H9 (cell line): ENCODE results near the gene CLEC12A. TPM values are rescaled to one million over a fixed set of nuclear protein-coding genes. Genes with fewer than 3 reads are reported as not detected.

Source experiments
- DNase-seq: peaks from one replicate; pipeline ENCODE4 v3.0.0-alpha.2; 2017
- H2AFZ ChIP-seq: one replicate; pipeline ENCODE4 v1.6.1; 2013; ENCODE audit warnings: mild to moderate bottlenecking, low read length, control low read depth, moderate library complexity
- H2AK5ac ChIP-seq: 2 replicates; pipeline ENCODE4 v1.6.1; 2013; ENCODE audit warnings: low read length, control low read depth, mixed read lengths; ENCODE audit not compliant: insufficient read length
- H2BK120ac ChIP-seq: one replicate; pipeline ENCODE4 v1.6.1; 2013; ENCODE audit warnings: low read depth, mild to moderate bottlenecking, low read length, control low read depth, inconsistent platforms; ENCODE audit not compliant: poor library complexity, severe bottlenecking
- H2BK12ac ChIP-seq: 2 replicates; pipeline ENCODE4 v1.6.1; 2013; ENCODE audit warnings: low read length, control low read depth, mixed read lengths, low read depth; ENCODE audit not compliant: insufficient read length
- H2BK15ac ChIP-seq: 2 replicates; pipeline ENCODE4 v1.6.1; 2013; ENCODE audit warnings: low read depth, low read length, control low read depth
- H2BK20ac ChIP-seq: one replicate; pipeline ENCODE4 v1.6.1; 2013; ENCODE audit warnings: low read depth, mild to moderate bottlenecking, low read length, control low read depth, inconsistent platforms; ENCODE audit not compliant: poor library complexity, severe bottlenecking
- H2BK5ac ChIP-seq: 2 replicates; pipeline ENCODE4 v1.6.1; 2013; ENCODE audit warnings: low read length, control low read depth, mixed read lengths; ENCODE audit not compliant: insufficient read length
- H3K14ac ChIP-seq: 2 replicates; pipeline ENCODE4 v1.6.1; 2013; ENCODE audit warnings: low read length, control low read depth; ENCODE audit not compliant: insufficient read depth
- H3K18ac ChIP-seq: 2 replicates; pipeline ENCODE4 v1.6.1; 2013; ENCODE audit warnings: low read depth, mild to moderate bottlenecking, mixed read lengths, low read length, control low read depth; ENCODE audit not compliant: insufficient read length
- H3K23ac ChIP-seq: 2 replicates; pipeline ENCODE4 v1.6.1; 2013; ENCODE audit warnings: low read length, control low read depth, mixed read lengths, low read depth; ENCODE audit not compliant: insufficient read length
- H3K23me2 ChIP-seq: 2 replicates; pipeline ENCODE4 v1.6.1; 2013; ENCODE audit warnings: low read depth, mild to moderate bottlenecking, mixed read lengths, low read length, control low read depth; ENCODE audit not compliant: insufficient read length, poor library complexity, severe bottlenecking
- H3K27ac ChIP-seq: 2 replicates; pipeline ENCODE4 v1.5.1; 2013; ENCODE audit warnings: low read length, control low read depth, mixed read lengths, low read depth; ENCODE audit not compliant: insufficient read length
- H3K27me3 ChIP-seq: 2 replicates; pipeline ENCODE4 v1.6.1; 2013; ENCODE audit warnings: low read length, control low read depth, inconsistent platforms; ENCODE audit not compliant: insufficient read depth
- H3K4ac ChIP-seq: 2 replicates; pipeline ENCODE4 v1.6.1; 2013; ENCODE audit warnings: low read depth, mild to moderate bottlenecking, control low read depth, inconsistent platforms, low read length, moderate library complexity
- H3K4me1 ChIP-seq: 2 replicates; pipeline ENCODE4 v1.6.1; 2013; ENCODE audit warnings: low read length, control low read depth, inconsistent platforms; ENCODE audit not compliant: insufficient read depth
- H3K4me2 ChIP-seq: 2 replicates; pipeline ENCODE4 v1.6.1; 2013; ENCODE audit warnings: low read length, control low read depth, mixed read lengths; ENCODE audit not compliant: insufficient read length, insufficient read depth
- H3K56ac ChIP-seq: 2 replicates; pipeline ENCODE4 v1.6.1; 2013; ENCODE audit warnings: low read depth, mild to moderate bottlenecking, mixed read lengths, low read length, control low read depth; ENCODE audit not compliant: insufficient read length
- H3K79me1 ChIP-seq: 2 replicates; pipeline ENCODE4 v1.6.1; 2013; ENCODE audit warnings: low read depth, mild to moderate bottlenecking, moderate library complexity, low read length, control low read depth, inconsistent platforms; ENCODE audit not compliant: insufficient read depth, poor library complexity, severe bottlenecking
- H3K79me2 ChIP-seq: 2 replicates; pipeline ENCODE4 v1.6.1; 2013; ENCODE audit warnings: low read length, control low read depth, inconsistent platforms; ENCODE audit not compliant: insufficient read depth
- H3K9ac ChIP-seq: 2 replicates; pipeline ENCODE4 v1.6.1; 2013; ENCODE audit warnings: low read length, control low read depth, mixed read lengths; ENCODE audit not compliant: insufficient read length; ENCODE audit errors: extremely low read depth
- H3K9me3 ChIP-seq: one replicate; pipeline ENCODE4 v1.6.1; 2013; ENCODE audit warnings: low read depth, low read length, inconsistent platforms; ENCODE audit not compliant: control insufficient read depth
- H3T11ph ChIP-seq: one replicate; pipeline ENCODE4 v1.6.1; 2013; ENCODE audit warnings: mild to moderate bottlenecking, low read length, control low read depth, inconsistent platforms
- H4K20me1 ChIP-seq: one replicate; pipeline ENCODE4 v1.6.1; 2013; ENCODE audit not compliant: control insufficient read depth, insufficient read length, insufficient read depth
- H4K5ac ChIP-seq: 2 replicates; pipeline ENCODE4 v1.6.1; 2013; ENCODE audit warnings: low read depth, mild to moderate bottlenecking, mixed read lengths, low read length, control low read depth; ENCODE audit not compliant: insufficient read length
- H4K8ac ChIP-seq: replicated peaks from 2 replicates; pipeline ENCODE4 v1.6.1; 2013; ENCODE audit warnings: low read length, control low read depth, mixed read lengths, low read depth; ENCODE audit not compliant: insufficient read length
- H4K91ac ChIP-seq: 2 replicates; pipeline ENCODE4 v1.6.1; 2013; ENCODE audit warnings: low read depth, mild to moderate bottlenecking, moderate library complexity, mixed read lengths, low read length, control low read depth; ENCODE audit not compliant: insufficient read length
- H3K27ac Mint-ChIP-seq, 3 experiments: 2 replicates in 2 of 3; 3 replicates in 1 of 3; pipeline ENCODE4 v1.8.0; 2020 to 2021; ENCODE audit warnings: mixed read lengths in 3 of 3, mild to moderate bottlenecking in 1 of 3, moderate library complexity in 1 of 3
- H3K27me3 Mint-ChIP-seq: 2 replicates; pipeline ENCODE4 v1.8.0; 2021; ENCODE audit warnings: low read depth, mild to moderate bottlenecking, moderate library complexity, mixed read lengths
- H3K36me3 Mint-ChIP-seq, 3 experiments: 2 replicates in 2 of 3; 3 replicates in 1 of 3; pipeline ENCODE4 v1.8.0; 2020 to 2021; ENCODE audit warnings: low read depth in 3 of 3, mixed read lengths in 3 of 3; ENCODE audit not compliant: insufficient read depth in 1 of 3
- H3K4me1 Mint-ChIP-seq, 2 experiments: 2 replicates each; pipeline ENCODE4 v1.8.0; 2020; ENCODE audit warnings: mixed read lengths in 2 of 2
- H3K4me3 Mint-ChIP-seq, 2 experiments: 2 replicates in 1 of 2; 3 replicates in 1 of 2; pipeline ENCODE4 v1.8.0; 2020 to 2021; ENCODE audit warnings: mild to moderate bottlenecking in 2 of 2, mixed read lengths in 2 of 2, moderate library complexity in 1 of 2
- H3K9me3 Mint-ChIP-seq, 2 experiments: 2 replicates in 1 of 2; 3 replicates in 1 of 2; pipeline ENCODE4 v1.8.0; 2020; ENCODE audit warnings: mild to moderate bottlenecking in 2 of 2, mixed read lengths in 2 of 2, moderate library complexity in 1 of 2
- WGBS: extraction: QIAGEN DNeasy Blood & Tissue Kit; methylation state at CpG from one replicate; pipeline ENCODE4 v1.1.7; 2013; ENCODE audit warnings: missing lambda C conversion rate, low lambda C conversion rate, mixed read lengths; ENCODE audit not compliant: insufficient read length; ENCODE audit errors: extremely low coverage; 5-methylcytosine and 5-hydroxymethylcytosine counted together
- total RNA-seq: library from RNA; stranded (reverse); gene quantifications from 2 replicates; pipeline ENCODE4 v1.2.1, GENCODE V29; 2021
- TF ChIP-seq, protein P1 (sequence below): fragments of 200-600 bp; sonication (generic); conservative IDR thresholded peaks from 3 replicates; pipeline ENCODE4 v1.8.0; 2021; ENCODE audit warnings: antibody characterized with exemption, mild to moderate bottlenecking

CLEC12A gene
- total RNA-seq, 1 experiment from 2014 or later: not detected

DNA sequence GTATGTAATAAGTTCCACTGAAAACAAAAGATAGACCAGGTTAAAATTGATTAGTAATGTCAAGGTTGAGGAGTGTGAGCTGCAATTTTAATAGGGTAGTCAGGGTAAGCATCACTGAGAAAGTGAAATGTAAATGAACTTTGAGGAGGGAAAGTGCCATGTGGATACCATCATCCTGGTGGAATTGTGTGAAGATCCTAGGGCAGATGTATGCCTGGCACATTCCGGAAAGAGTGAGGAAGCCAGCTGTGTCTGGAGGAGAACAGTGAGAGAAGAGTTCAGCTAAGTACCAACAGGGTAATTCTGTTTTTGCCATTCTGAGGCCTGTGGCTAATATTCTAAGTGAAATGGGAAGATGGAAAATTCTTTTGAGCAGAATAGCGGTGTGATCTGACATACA is 36.2 kb upstream of the CLEC12A start:
- no CpG with 5 or more reads among the region's 2 CpGs for WGBS
- H3K4me2 ChIP-seq: no peak overlapping the region
- no peaks in the 10 kb centered on the region for H3K36me3 Mint-ChIP-seq
- no peak overlapping the region for H2BK5ac ChIP-seq
- no peak overlapping the region for H4K8ac ChIP-seq
- H3K9ac ChIP-seq: no peak overlapping the region
- H3K23ac ChIP-seq: no peak overlapping the region
- no peaks in the 10 kb centered on the region for H3K27me3 Mint-ChIP-seq
- H3K4me3 Mint-ChIP-seq: no peak overlapping the region; a peak in 1 of 5 replicates
- no peaks in the 10 kb centered on the region for H3K9me3 ChIP-seq
- no peak overlapping the region for H2BK120ac ChIP-seq
- no peak overlapping the region for H4K5ac ChIP-seq
- no peaks in the 10 kb centered on the region for H3K79me1 ChIP-seq
- H2BK12ac ChIP-seq: no peak overlapping the region
- H3K79me2 ChIP-seq: no peaks in the 10 kb centered on the region
- no peak for DNase-seq
- no peak overlapping the region for H2AK5ac ChIP-seq
- no peak overlapping the region for H3K14ac ChIP-seq
- no peak overlapping the region for H2AFZ ChIP-seq
- H3T11ph ChIP-seq: no peak overlapping the region
- H3K4ac ChIP-seq: no peak overlapping the region
- H4K20me1 ChIP-seq: no peaks in the 10 kb centered on the region
- no peaks in the 10 kb centered on the region for H3K23me2 ChIP-seq
- TF ChIP-seq, protein P1, sequence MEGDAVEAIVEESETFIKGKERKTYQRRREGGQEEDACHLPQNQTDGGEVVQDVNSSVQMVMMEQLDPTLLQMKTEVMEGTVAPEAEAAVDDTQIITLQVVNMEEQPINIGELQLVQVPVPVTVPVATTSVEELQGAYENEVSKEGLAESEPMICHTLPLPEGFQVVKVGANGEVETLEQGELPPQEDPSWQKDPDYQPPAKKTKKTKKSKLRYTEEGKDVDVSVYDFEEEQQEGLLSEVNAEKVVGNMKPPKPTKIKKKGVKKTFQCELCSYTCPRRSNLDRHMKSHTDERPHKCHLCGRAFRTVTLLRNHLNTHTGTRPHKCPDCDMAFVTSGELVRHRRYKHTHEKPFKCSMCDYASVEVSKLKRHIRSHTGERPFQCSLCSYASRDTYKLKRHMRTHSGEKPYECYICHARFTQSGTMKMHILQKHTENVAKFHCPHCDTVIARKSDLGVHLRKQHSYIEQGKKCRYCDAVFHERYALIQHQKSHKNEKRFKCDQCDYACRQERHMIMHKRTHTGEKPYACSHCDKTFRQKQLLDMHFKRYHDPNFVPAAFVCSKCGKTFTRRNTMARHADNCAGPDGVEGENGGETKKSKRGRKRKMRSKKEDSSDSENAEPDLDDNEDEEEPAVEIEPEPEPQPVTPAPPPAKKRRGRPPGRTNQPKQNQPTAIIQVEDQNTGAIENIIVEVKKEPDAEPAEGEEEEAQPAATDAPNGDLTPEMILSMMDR: no peak
- H3K27ac ChIP-seq: no peak overlapping the region
- H3K56ac ChIP-seq: no peak overlapping the region
- H3K4me1 Mint-ChIP-seq: no peaks in the 10 kb centered on the region
- H4K91ac ChIP-seq: no peak overlapping the region
- no peak overlapping the region for H2BK15ac ChIP-seq
- no peaks in the 10 kb centered on the region for H3K4me1 ChIP-seq
- no peak overlapping the region for H2BK20ac ChIP-seq
- H3K27ac Mint-ChIP-seq: no peak overlapping the region
- no peaks in the 10 kb centered on the region for H3K9me3 Mint-ChIP-seq
- H3K18ac ChIP-seq: no peak overlapping the region
- H3K27me3 ChIP-seq: no peaks in the 10 kb centered on the region
